IPS-18a (cell line): ENCODE measurements around the gene CAMSAP1.
"Not testable (repeated sequence)": the region's sequence is repeated elsewhere in the genome, so short reads cannot be mapped to it uniquely, and the experiment has no call there.

Source experiments
- H3K27ac ChIP-seq: one replicate; pipeline ENCODE4 v1.5.1; 2013; ENCODE audit warnings: low read length
- H3K27me3 ChIP-seq: one replicate; pipeline ENCODE4 v1.6.1; 2013; ENCODE audit warnings: mild to moderate bottlenecking, low read length; ENCODE audit not compliant: control insufficient read depth, insufficient read depth
- H3K36me3 ChIP-seq: one replicate; pipeline ENCODE4 v1.6.1; 2013; ENCODE audit warnings: low read depth, low read length; ENCODE audit not compliant: control insufficient read depth
- H3K4me1 ChIP-seq: one replicate; pipeline ENCODE4 v1.6.1; 2013; ENCODE audit warnings: low read depth, low read length; ENCODE audit not compliant: control insufficient read depth
- H3K4me3 ChIP-seq: one replicate; pipeline ENCODE4 v1.5.1; 2013; ENCODE audit warnings: low read length
- H3K9ac ChIP-seq: one replicate; pipeline ENCODE4 v1.6.1; 2013; ENCODE audit warnings: mild to moderate bottlenecking, low read length, moderate library complexity
- H3K9me3 ChIP-seq: one replicate; pipeline ENCODE4 v1.6.1; 2013; ENCODE audit warnings: low read depth, low read length; ENCODE audit not compliant: control insufficient read depth

The CAMSAP1 gene

GRCh38 chr9:135926402-135927194 lies 19.3 kb upstream of the CAMSAP1 start:
- Histone ChIP-seq H3K4me1 (no peaks in the 10 kb centered on the region), H3K4me3 (no peak overlapping the region), H3K9me3 (no peaks in the 10 kb centered on the region), H3K9ac (no peak overlapping the region), H3K36me3 (no peaks in the 10 kb centered on the region), H3K27me3 (no peaks in the 10 kb centered on the region), H3K27ac (no peak overlapping the region)

- Histone ChIP-seq H3K9me3 (no peaks in the 10 kb centered on the region), H3K27ac (no peak overlapping the region), H3K36me3 (no peaks in the 10 kb centered on the region), H3K27me3 (no peaks in the 10 kb centered on the region), H3K9ac (no peak overlapping the region), H3K4me1 (no peaks in the 10 kb centered on the region), H3K4me3 (no peak overlapping the region)
Observed at GRCh38 chr9:135925496-135926133, 18.3 kb upstream of the CAMSAP1 start.

DNA sequence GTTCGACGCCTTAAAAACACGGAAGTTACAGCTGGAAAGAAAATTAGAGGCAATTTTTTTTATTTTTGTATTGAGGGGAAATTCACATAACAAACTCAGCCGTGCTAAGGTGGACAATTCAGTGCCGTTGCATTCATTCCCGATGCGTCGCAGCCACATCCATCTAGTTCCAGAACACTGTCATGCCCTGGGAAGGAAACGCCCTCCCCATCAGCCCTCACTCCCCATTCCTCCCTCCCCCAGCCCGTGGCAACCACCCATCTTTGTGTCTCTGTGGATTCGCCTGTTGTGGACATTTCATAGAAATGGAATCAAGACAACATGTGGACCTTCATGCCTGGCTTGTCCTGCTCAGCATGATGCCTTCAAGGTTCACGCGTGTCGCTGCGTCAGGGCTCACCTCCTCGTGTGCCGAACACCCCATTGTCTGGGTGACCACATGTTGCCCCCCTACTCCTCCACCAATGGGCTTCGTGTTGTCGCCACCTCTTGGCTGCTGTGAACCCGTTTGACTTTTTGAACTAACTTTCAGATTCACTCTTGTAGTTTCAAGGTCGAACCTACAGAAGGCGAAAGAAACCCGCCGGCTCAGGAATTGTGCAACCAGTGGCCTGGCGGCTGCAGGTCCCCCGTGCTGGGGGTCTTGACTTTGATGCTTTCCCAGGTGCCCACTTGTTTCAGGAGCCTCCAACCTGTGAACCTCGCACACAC lies 17.4 kb upstream of the CAMSAP1 start:
- H3K27me3 ChIP-seq: no peaks in the 10 kb centered on the region
- H3K27ac ChIP-seq: no peak overlapping the region
- no peak overlapping the region for H3K9ac ChIP-seq
- H3K4me3 ChIP-seq: no peak overlapping the region
- H3K36me3 ChIP-seq: no peaks in the 10 kb centered on the region
- no peaks in the 10 kb centered on the region for H3K4me1 ChIP-seq
- no peaks in the 10 kb centered on the region for H3K9me3 ChIP-seq

- Histone ChIP-seq H3K36me3 (no peaks in the 10 kb centered on the region), H3K4me3 (no peak overlapping the region), H3K27me3 (no peaks in the 10 kb centered on the region), H3K9me3 (peaks cover 7% of the 10 kb centered on the region), H3K9ac (no peak overlapping the region), H3K27ac (no peak overlapping the region), H3K4me1 (no peaks in the 10 kb centered on the region)
Observed at GRCh38 chr9:135923508-135923907, 16.2 kb upstream of the CAMSAP1 start.

DNA sequence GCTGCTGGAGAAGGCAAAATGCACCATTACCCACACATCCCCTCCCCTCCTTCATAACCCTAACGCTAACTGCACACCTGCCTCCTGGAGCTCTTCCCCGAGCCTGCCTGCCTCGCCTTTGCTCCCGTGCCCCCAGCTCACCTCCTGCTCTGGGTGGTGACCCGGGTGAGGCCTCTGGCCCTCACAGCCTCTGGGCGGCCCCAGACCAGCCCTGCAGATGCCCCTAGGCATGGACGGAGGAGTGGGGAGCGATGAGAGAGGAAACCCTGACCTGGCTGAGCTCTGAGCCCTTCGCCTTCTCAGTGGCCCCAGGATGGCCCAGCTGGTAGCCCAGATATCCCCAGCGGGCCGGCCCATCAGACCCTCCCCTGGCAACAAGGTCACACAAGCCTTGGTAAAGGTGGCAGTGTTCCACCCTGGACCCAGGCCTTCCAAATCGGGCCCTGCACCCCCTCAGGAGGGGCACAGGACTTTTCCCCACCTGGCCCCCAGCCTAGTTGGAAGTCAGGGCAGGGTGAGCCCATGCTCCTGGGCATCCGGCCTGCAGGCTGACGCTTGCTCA lies 14.5 kb upstream of the CAMSAP1 start:
- Histone ChIP-seq H3K4me1 (no peaks in the 10 kb centered on the region), H3K9ac (no peak overlapping the region), H3K27ac (no peak overlapping the region), H3K4me3 (no peak overlapping the region), H3K36me3 (no peaks in the 10 kb centered on the region), H3K9me3 (peaks cover 19% of the 10 kb centered on the region), H3K27me3 (no peaks in the 10 kb centered on the region)

GRCh38 chr9:135920973-135921585 lies 13.7 kb upstream of the CAMSAP1 start:
- Histone ChIP-seq H3K27ac (no peak overlapping the region), H3K27me3 (no peaks in the 10 kb centered on the region), H3K4me3 (no peak overlapping the region), H3K9me3 (peaks cover 26% of the 10 kb centered on the region), H3K4me1 (no peaks in the 10 kb centered on the region), H3K36me3 (peaks cover 3% of the 10 kb centered on the region), H3K9ac (no peak overlapping the region)

DNA sequence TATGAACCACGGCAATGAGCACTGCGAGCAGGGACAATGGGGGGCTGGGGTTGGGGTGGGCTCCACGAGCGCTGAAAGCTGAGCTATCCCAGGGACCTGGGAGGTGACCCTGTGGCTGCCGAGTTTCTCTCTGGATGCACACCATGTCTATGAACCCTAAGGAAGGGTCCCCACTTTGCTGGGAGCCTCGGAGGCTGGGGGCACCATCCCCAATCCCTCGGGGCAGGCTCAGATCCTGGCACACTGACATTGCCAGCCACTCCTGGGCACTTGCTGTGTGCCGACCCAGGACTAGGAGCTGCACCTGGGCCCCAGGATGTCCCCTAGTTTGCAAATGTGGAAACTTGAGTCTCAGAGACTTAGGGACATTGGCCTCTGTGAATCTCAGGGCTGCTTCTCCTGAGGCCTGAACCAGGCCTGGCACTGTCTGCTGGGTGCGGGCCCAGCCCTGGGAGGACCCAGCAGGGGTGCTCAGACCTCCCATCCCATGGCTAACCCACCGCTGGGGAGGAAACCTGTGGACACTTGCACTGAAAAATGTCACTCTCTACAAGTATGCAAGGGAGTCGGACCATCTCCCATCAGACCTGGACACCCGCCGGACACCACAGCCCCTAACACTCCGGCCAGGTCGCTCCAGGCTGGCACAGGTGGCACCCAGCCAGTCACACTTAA lies 13.0 kb upstream of the CAMSAP1 start:
- Histone ChIP-seq H3K27me3 (no peaks in the 10 kb centered on the region), H3K36me3 (peaks cover 8% of the 10 kb centered on the region), H3K4me3 (no peak overlapping the region), H3K9me3 (peaks cover 33% of the 10 kb centered on the region), H3K9ac (no peak overlapping the region), H3K27ac (no peak overlapping the region), H3K4me1 (no peaks in the 10 kb centered on the region)

GRCh38 chr9:135919318-135919890 lies 12.1 kb upstream of the CAMSAP1 start:
- Histone ChIP-seq H3K36me3 (peaks cover 8% of the 10 kb centered on the region), H3K4me3 (no peak overlapping the region), H3K27me3 (no peaks in the 10 kb centered on the region), H3K4me1 (no peaks in the 10 kb centered on the region), H3K9ac (no peak overlapping the region), H3K9me3 (peaks cover 42% of the 10 kb centered on the region), H3K27ac (no peak overlapping the region)

DNA sequence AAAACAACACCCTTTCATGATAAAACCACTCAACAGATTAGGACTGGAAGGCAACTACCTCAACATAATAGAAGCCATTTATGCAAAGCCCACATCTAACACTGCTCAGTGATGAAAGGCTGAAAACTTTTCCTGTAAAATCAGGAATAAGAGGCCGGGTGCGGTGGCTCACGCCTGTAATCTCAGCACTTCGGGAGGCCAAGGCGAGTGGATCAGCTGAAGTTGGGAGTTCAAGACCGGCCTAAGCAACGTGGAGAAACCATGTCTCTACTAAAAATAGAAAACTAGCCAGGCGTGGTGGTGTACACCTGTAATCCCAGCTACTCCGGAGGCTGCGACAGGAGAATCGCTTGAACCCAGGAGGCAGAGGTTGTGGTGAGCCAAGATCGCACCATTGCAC lies 8.9 kb upstream of the CAMSAP1 start:
- H3K27me3 ChIP-seq, H3K4me3 ChIP-seq, H3K9ac ChIP-seq, H3K27ac ChIP-seq, H3K4me1 ChIP-seq: not testable (repeated sequence)
- Histone ChIP-seq H3K9me3 (peaks cover 52% of the 10 kb centered on the region), H3K36me3 (peaks cover 14% of the 10 kb centered on the region)

- Histone ChIP-seq H3K4me3 (no peak overlapping the region), H3K9ac (no peak overlapping the region), H3K36me3 (peaks cover 14% of the 10 kb centered on the region), H3K9me3 (peaks cover 52% of the 10 kb centered on the region), H3K27ac (no peak overlapping the region), H3K27me3 (no peaks in the 10 kb centered on the region), H3K4me1 (no peaks in the 10 kb centered on the region)
Observed at GRCh38 chr9:135914921-135915320, 7.6 kb upstream of the CAMSAP1 start.
